Astrocyte (in vitro differentiated cells and primary cell): Measurements from ENCODE around the gene PUSL1.

Experiments
- CTCF ChIP-seq: IDR thresholded peaks from 2 replicates; pipeline ENCODE4 v1.5.1; 2011; ENCODE audit warnings: low read depth, mild to moderate bottlenecking, inconsistent platforms, low read length, moderate library complexity; ENCODE audit not compliant: insufficient read depth
- EZH2 ChIP-seq: IDR thresholded peaks from 2 replicates; pipeline ENCODE4 v1.6.1; 2012; ENCODE audit warnings: mild to moderate bottlenecking, low read length, inconsistent platforms; ENCODE audit not compliant: insufficient read depth

GRCh38 chr1:1322952-1323351 lies 14.6 kb downstream of the PUSL1 start:
- no peak for TF ChIP-seq CTCF
- no peak for TF ChIP-seq EZH2
